ENCODE measurements around the gene PRDM12.

PRDM12 gene

GRCh38 chr9:130661451-130662098 lies 2.8 kb upstream of the PRDM12 start:
- no peak for DNase-seq (ENCODE audit: low spot score)
- TF ChIP-seq CTCF (IDR thresholded peaks at IDR 0.05; ENCODE audit: extremely low read depth, missing control alignments) = no peak

DNA sequence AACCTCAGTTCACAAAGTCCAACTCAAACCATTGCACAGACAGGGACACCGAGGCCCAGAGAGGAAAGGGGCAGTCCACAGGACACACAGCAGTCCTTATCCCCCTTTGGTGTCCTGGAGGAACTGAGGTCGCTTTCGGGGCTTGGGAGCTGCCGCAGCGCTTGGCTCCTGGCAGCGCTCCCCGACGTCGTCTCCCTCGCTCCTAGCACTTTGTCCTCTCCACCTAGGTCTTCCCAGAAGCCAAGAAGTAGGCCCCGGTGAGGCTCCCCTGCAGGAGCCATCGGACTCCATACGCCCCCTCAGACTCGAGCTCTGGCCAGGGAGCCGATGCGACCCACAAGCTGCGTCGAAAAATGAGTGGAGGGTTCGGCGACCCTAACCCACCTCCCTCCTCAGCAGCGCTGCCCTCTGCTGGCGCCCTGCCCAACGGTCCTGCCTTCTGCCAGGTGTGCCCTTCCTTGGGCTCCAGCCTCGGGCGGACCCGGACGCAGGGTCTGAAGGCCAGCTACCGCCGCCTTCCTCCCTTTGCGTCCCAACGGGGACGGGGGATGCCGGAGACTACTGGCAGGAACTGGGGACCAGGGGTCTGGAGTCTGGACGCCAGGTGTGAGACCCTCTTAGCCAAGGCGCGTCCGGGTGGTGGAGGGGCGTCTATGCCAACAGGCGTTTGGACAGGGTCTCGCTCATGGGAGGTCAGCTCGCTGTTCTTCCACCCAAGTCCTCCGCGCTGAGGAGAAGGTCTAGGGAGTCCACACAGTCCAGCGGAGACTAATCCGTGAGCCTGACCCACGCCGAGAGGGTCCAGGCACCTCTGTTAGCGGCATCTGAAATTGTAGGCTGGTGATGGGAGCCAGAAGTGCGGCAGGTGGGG lies 2.1 kb upstream of the PRDM12 start:
- no peak for TF ChIP-seq CTCF (IDR thresholded peaks at IDR 0.05; ENCODE audit: extremely low read depth, missing control alignments)

DNA sequence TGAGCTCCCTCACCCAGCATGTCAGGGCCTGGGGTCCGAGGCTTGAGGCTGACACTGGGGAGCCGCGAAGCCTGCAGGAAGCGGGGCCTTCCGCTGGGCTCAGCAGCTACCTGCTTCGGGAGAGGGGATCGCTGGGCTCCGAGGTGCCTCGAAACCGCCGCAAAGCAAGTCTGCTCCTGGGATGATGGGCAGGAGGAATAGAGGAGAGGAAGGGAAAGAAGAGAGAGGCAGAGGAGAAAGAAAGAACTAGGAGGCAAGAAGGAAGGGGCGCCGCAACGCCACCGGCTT lies 1.5 kb upstream of the PRDM12 start:
- TF ChIP-seq CTCF (IDR thresholded peaks at IDR 0.05; ENCODE audit: extremely low read depth, missing control alignments) = no peak
- no peak for DNase-seq (ENCODE audit: low spot score)

More for the DNA sequence above, 2.1 kb upstream of the PRDM12 start:
- DNase-seq (ENCODE audit: low spot score) = no peak

GRCh38 chr9:130663258-130663976 lies 977 bp upstream of the PRDM12 start:
- peak; percentile 58 for DNase-seq (ENCODE audit: low spot score)
- no peak for TF ChIP-seq CTCF (IDR thresholded peaks at IDR 0.05; ENCODE audit: extremely low read depth, missing control alignments)

- DNase-seq (ENCODE audit: low spot score) = no peak
- TF ChIP-seq CTCF (IDR thresholded peaks at IDR 0.05; ENCODE audit: extremely low read depth, missing control alignments) = no peak
Observed at GRCh38 chr9:130663977-130664250, 480 bp upstream of the PRDM12 start.

GRCh38 chr9:130665029-130665430 lies 636 bp downstream of the PRDM12 start:
- DNase-seq (ENCODE audit: low spot score) = no peak
- no peak for TF ChIP-seq CTCF (IDR thresholded peaks at IDR 0.05; ENCODE audit: extremely low read depth, missing control alignments)
